ENCODE results near the gene GPX4. TPM values are rescaled to one million over a fixed set of nuclear protein-coding genes. Genes with fewer than 3 reads are reported as not detected.

Gene GPX4
- total RNA-seq, 1 donor from 2014 or later, result 387 TPM

GRCh38 chr19:1153891-1154730 lies 50.3 kb downstream of the GPX4 start:
- peak; percentile 13 for ATAC-seq
- no peak for TF ChIP-seq CTCF (IDR thresholded peaks at IDR 0.05)
- peaks cover 33% of the 10 kb centered on the region for H3K36me3 ChIP-seq
- DNase-seq, result peak; percentile 76
- H3K4me1 ChIP-seq, result peaks cover 54% of the 10 kb centered on the region
- no peaks in the 10 kb centered on the region for H3K9me3 ChIP-seq
- no peaks in the 10 kb centered on the region for H3K27me3 ChIP-seq
- peak overlapping the region; percentile 97 for H3K27ac ChIP-seq
- H3K4me3 ChIP-seq, result peak overlapping the region; percentile 45
- intact Hi-C loops (cut with DNase I), result no loop called here

GRCh38 chr19:1154731-1155351 lies 51.0 kb downstream of the GPX4 start:
- Histone ChIP-seq H3K4me3 (peak overlapping the region; percentile 45), H3K36me3 (peaks cover 26% of the 10 kb centered on the region), H3K9me3 (no peaks in the 10 kb centered on the region), H3K27me3 (no peaks in the 10 kb centered on the region), H3K27ac (peak overlapping the region; percentile 97), H3K4me1 (peaks cover 54% of the 10 kb centered on the region)
- ATAC-seq (peak; percentile 85), DNase-seq (peak; percentile 96)
- intact Hi-C loops (cut with DNase I), result no loop called here
- no peak for TF ChIP-seq CTCF (IDR thresholded peaks at IDR 0.05)

- peak overlapping the region; percentile 97 for H3K27ac ChIP-seq
- peaks cover 50% of the 10 kb centered on the region for H3K4me1 ChIP-seq
- TF ChIP-seq CTCF (IDR thresholded peaks at IDR 0.05), result no peak
- peak overlapping the region; percentile 45 for H3K4me3 ChIP-seq
- ATAC-seq (peak; percentile 31), DNase-seq (no peak)
- intact Hi-C loops (cut with DNase I), result no loop called here
- no peaks in the 10 kb centered on the region for H3K9me3 ChIP-seq
- H3K27me3 ChIP-seq, result no peaks in the 10 kb centered on the region
- peaks cover 26% of the 10 kb centered on the region for H3K36me3 ChIP-seq
These were observed 51.8 kb downstream of the GPX4 start for GRCh38 chr19:1155352-1156304.

Other genes starting within 250 kb of the GPX4 start
- 153 TPM for gene CFD, start 244.3 kb upstream of the GPX4 start, total RNA-seq
- gene MED16, start 210.8 kb upstream of the GPX4 start, total RNA-seq, result 51.8 TPM
- gene RNU6-9, start 210.5 kb upstream of the GPX4 start, total RNA-seq, result not detected
- gene R3HDM4, start 190.8 kb upstream of the GPX4 start, total RNA-seq, result 50.7 TPM
- not detected for gene KISS1R, start 186.7 kb upstream of the GPX4 start, total RNA-seq
- gene ARID3A, start 178.0 kb upstream of the GPX4 start, total RNA-seq, result 16.1 TPM
- gene WDR18, start 119.6 kb upstream of the GPX4 start, total RNA-seq, result 21.9 TPM
- not detected for gene GRIN3B, start 103.6 kb upstream of the GPX4 start, total RNA-seq
- gene TMEM259, start 82.9 kb upstream of the GPX4 start, total RNA-seq, result 167 TPM
- gene RNU6-2, start 82.5 kb upstream of the GPX4 start, total RNA-seq, result not detected
- gene CNN2, start 77.4 kb upstream of the GPX4 start, total RNA-seq, result 220 TPM
- gene ABCA7, start 63.9 kb upstream of the GPX4 start, total RNA-seq, result 51.0 TPM
- 98.2 TPM for gene ARHGAP45, start 36.8 kb upstream of the GPX4 start, total RNA-seq
- 155 TPM for gene POLR2E, start 8.6 kb upstream of the GPX4 start, total RNA-seq
- 125 TPM for gene SBNO2, start 70.3 kb downstream of the GPX4 start, total RNA-seq
- gene STK11, start 101.8 kb downstream of the GPX4 start, total RNA-seq, result 51.8 TPM
- gene CBARP, start 134.0 kb downstream of the GPX4 start, total RNA-seq, result 1.0 TPM
- 126 TPM for gene ATP5F1D, start 137.8 kb downstream of the GPX4 start, total RNA-seq
- 135 TPM for gene MIDN, start 144.6 kb downstream of the GPX4 start, total RNA-seq
- 322 TPM for gene CIRBP, start 165.3 kb downstream of the GPX4 start, total RNA-seq
- 41.4 TPM for gene FAM174C, start 171.5 kb downstream of the GPX4 start, total RNA-seq
- gene EFNA2, start 181.9 kb downstream of the GPX4 start, total RNA-seq, result not detected

Data from upper lobe of right lung (tissue), 1 donor.